ENCODE measurements around the gene ABCC3.

Gene ABCC3

DNA sequence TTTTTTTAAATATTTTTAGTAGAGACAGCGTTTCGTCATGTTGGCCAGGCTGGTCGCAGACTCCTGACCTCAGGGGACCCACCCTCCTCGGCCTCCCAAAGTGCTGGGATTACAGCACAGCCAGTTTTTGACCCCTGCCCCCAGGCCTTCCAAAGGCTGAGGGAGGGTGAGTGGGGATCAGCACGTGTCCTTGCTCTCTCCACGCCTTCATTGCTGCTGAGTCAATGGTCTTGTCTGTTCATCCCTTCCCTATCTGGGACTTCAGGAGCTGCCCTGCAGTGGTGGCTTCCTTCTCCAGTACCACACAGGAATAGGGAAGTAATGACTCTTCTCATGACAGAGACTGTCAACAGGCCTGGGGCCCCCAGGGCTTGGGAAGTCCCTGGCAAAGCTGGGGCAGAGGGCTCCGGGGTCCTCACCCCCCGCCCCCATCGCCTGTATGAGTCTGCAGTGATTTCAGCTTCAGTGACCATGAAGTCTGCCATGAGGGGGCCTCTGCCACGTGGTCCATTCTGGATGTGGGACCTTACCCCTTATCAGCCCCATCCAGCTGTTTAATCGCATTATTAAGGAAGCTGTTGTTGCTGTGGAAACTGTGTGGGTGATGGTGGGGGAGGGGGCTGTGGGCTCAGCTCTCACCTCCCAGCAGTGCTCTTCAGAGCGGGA is 6.1 kb downstream of the ABCC3 start:
- Histone ChIP-seq H2BK12ac (ENCODE audit: low read length) (no peak overlapping the region), H2AK5ac (ENCODE audit: low read depth, low read length) (peak overlapping the region; percentile 36), H3K27me3 (ENCODE audit: control insufficient read depth in 3 of 3, insufficient read depth in 3 of 3, low read depth in 1 of 3, low read length in 3 of 3) (peaks cover 0 to 57% (median 11%) of the 10 kb centered on the region in 3 experiments), H2BK5ac (ENCODE audit: low read length) (no peak overlapping the region), H3K4me2 (ENCODE audit: insufficient read depth, low read length, poor library complexity, severe bottlenecking) (no peak overlapping the region), H3K23ac (ENCODE audit: low read depth, low read length, poor library complexity) (no peak overlapping the region), H4K91ac (ENCODE audit: low read depth, low read length, poor library complexity) (no peak overlapping the region), H3K79me1 (ENCODE audit: low read depth, low read length) (no peaks in the 10 kb centered on the region), H3K18ac (ENCODE audit: low read length) (peak overlapping the region; percentile 65), H3K4ac (ENCODE audit: low read length) (no peak overlapping the region), H2BK15ac (ENCODE audit: low read length) (peak overlapping the region; percentile 11), H3K9me3 (replicated peaks in 1 of 2; ENCODE audit: control insufficient read depth in 2 of 2, insufficient read depth in 1 of 2, low read depth in 1 of 2, low read length in 2 of 2) (no peaks in the 10 kb centered on the region), H3K14ac (ENCODE audit: low read length) (no peak overlapping the region), H3K27ac (replicated peaks; ENCODE audit: low read length) (no peak overlapping the region), H3K36me3 (replicated peaks in 1 of 2; ENCODE audit: control insufficient read depth in 2 of 2, insufficient read depth in 2 of 2, low read length in 2 of 2) (no peaks in the 10 kb centered on the region), H2AFZ (ENCODE audit: low read length) (no peak overlapping the region), H3K4me1 (ENCODE audit: control insufficient read depth in 2 of 2, insufficient read depth in 1 of 2, low read depth in 1 of 2, low read length in 2 of 2) (peaks cover 6 to 12% of the 10 kb centered on the region in 2 donors), H4K8ac (ENCODE audit: low read depth, low read length) (no peak overlapping the region), H3K9ac (ENCODE audit: low read depth, low read length, poor library complexity) (no peak overlapping the region), H2BK120ac (ENCODE audit: low read depth, low read length) (no peak overlapping the region), H3K4me3 (ENCODE audit: low read length in 2 of 2) (no peak overlapping the region)
- DNase-seq (ENCODE audit: low spot score): no peak
- no CpG with 5 or more reads among the region's 12 CpGs for WGBS, 2 donors (ENCODE audit: extremely low coverage in 2 of 2, insufficient read length in 2 of 2, insufficient replicate concordance in 1 of 2)

DNA sequence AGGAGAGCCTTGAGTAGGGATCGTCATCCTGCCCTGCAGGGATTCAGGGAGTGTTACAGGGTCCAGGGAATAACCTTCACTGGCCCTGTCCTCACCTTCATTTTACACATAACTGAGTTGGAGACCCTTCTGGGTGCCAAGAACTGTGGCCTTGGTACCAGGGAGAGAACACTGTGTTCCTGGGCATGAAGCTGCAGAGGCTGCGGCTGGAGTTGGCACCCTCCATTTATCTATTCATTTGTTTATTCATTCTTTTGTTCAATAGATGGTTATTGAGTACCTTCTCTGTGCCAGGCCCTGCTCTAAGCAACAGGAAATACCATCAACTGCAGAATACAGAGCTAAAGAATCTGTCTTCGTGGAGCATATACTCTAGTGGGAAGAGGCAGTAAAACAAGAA is 6.7 kb downstream of the ABCC3 start:
- WGBS, 2 donors (ENCODE audit: extremely low coverage in 2 of 2, insufficient read length in 2 of 2, insufficient replicate concordance in 1 of 2): no CpG with 5 or more reads among the region's 3 CpGs
- H3K4me2 ChIP-seq (ENCODE audit: insufficient read depth, low read length, poor library complexity, severe bottlenecking): no peak overlapping the region
- no peak overlapping the region for H4K8ac ChIP-seq (ENCODE audit: low read depth, low read length)
- no peaks in the 10 kb centered on the region for H3K36me3 ChIP-seq (replicated peaks in 1 of 2; ENCODE audit: control insufficient read depth in 2 of 2, insufficient read depth in 2 of 2, low read length in 2 of 2)
- no peak overlapping the region for H2BK5ac ChIP-seq (ENCODE audit: low read length)
- peak overlapping the region; percentile 73 for H3K18ac ChIP-seq (ENCODE audit: low read length)
- H4K91ac ChIP-seq (ENCODE audit: low read depth, low read length, poor library complexity): no peak overlapping the region
- DNase-seq (ENCODE audit: low spot score): no peak
- H2BK15ac ChIP-seq (ENCODE audit: low read length): peak overlapping the region; percentile 11
- H3K4ac ChIP-seq (ENCODE audit: low read length): no peak overlapping the region
- H3K23ac ChIP-seq (ENCODE audit: low read depth, low read length, poor library complexity): no peak overlapping the region
- H2AFZ ChIP-seq (ENCODE audit: low read length): no peak overlapping the region
- H2BK120ac ChIP-seq (ENCODE audit: low read depth, low read length): no peak overlapping the region
- H2BK12ac ChIP-seq (ENCODE audit: low read length): no peak overlapping the region
- H3K14ac ChIP-seq (ENCODE audit: low read length): no peak overlapping the region
- H3K27ac ChIP-seq (replicated peaks; ENCODE audit: low read length): no peak overlapping the region
- no peak overlapping the region for H2AK5ac ChIP-seq (ENCODE audit: low read depth, low read length)
- H3K9me3 ChIP-seq (replicated peaks in 1 of 2; ENCODE audit: control insufficient read depth in 2 of 2, insufficient read depth in 1 of 2, low read depth in 1 of 2, low read length in 2 of 2): no peaks in the 10 kb centered on the region
- H3K27me3 ChIP-seq (ENCODE audit: control insufficient read depth in 3 of 3, insufficient read depth in 3 of 3, low read depth in 1 of 3, low read length in 3 of 3): peaks cover 0 to 54% (median 5%) of the 10 kb centered on the region in 3 experiments
- H3K9ac ChIP-seq (ENCODE audit: low read depth, low read length, poor library complexity): no peak overlapping the region
- H3K4me3 ChIP-seq (ENCODE audit: low read length in 2 of 2): no peak overlapping the region
- peaks cover 6 to 12% of the 10 kb centered on the region in 2 donors for H3K4me1 ChIP-seq (ENCODE audit: control insufficient read depth in 2 of 2, insufficient read depth in 1 of 2, low read depth in 1 of 2, low read length in 2 of 2)
- H3K79me1 ChIP-seq (ENCODE audit: low read depth, low read length): no peaks in the 10 kb centered on the region

DNA sequence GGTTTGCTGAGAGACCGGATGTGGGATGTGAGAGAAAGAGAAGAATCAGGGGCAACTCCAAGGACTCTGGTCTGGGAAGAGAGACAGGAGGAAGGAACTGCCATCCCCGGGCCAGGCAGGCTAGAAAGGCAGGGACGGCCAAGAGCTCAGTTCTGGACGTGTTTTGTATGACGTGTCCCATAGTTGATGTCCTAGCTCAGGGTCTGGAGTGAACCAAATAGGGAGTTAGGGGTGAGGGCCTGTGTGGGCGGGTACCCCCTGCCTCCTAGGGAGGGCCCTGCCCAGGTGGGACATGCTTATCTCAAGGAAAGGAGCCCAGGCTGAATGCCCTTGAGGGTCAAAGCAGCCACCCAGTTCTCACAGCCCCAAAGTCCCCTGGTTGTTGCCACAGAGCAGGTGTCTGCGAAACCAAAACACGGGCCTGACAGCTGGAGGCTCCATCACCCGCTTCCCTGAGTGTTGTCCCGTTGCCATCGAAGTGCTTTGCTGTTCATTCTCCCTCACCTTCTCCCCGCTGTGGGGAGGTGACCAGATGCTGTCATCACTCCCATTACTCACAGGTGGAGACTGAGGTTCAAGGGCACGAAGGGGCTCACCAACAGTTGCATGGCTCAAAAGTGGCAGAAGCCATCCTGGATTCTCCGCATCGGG is 7.5 kb downstream of the ABCC3 start:
- Histone ChIP-seq H3K4me1 (ENCODE audit: control insufficient read depth in 2 of 2, insufficient read depth in 1 of 2, low read depth in 1 of 2, low read length in 2 of 2) (peaks cover 6 to 12% of the 10 kb centered on the region in 2 donors), H2BK12ac (ENCODE audit: low read length) (no peak overlapping the region), H3K14ac (ENCODE audit: low read length) (peak overlapping the region; percentile 78), H3K4me2 (ENCODE audit: insufficient read depth, low read length, poor library complexity, severe bottlenecking) (no peak overlapping the region), H3K9me3 (replicated peaks in 1 of 2; ENCODE audit: control insufficient read depth in 2 of 2, insufficient read depth in 1 of 2, low read depth in 1 of 2, low read length in 2 of 2) (no peaks in the 10 kb centered on the region), H4K8ac (ENCODE audit: low read depth, low read length) (no peak overlapping the region), H3K9ac (ENCODE audit: low read depth, low read length, poor library complexity) (no peak overlapping the region), H3K27ac (replicated peaks; ENCODE audit: low read length) (no peak overlapping the region), H3K4me3 (ENCODE audit: low read length in 2 of 2) (no peak overlapping the region), H4K91ac (ENCODE audit: low read depth, low read length, poor library complexity) (no peak overlapping the region), H2BK15ac (ENCODE audit: low read length) (no peak overlapping the region), H3K18ac (ENCODE audit: low read length) (peak overlapping the region; percentile 78), H2AK5ac (ENCODE audit: low read depth, low read length) (peak overlapping the region; percentile 73), H2BK5ac (ENCODE audit: low read length) (peak overlapping the region; percentile 32), H3K36me3 (replicated peaks in 1 of 2; ENCODE audit: control insufficient read depth in 2 of 2, insufficient read depth in 2 of 2, low read length in 2 of 2) (no peaks in the 10 kb centered on the region), H2BK120ac (ENCODE audit: low read depth, low read length) (no peak overlapping the region), H3K79me1 (ENCODE audit: low read depth, low read length) (no peaks in the 10 kb centered on the region), H3K4ac (ENCODE audit: low read length) (no peak overlapping the region), H3K23ac (ENCODE audit: low read depth, low read length, poor library complexity) (no peak overlapping the region), H2AFZ (ENCODE audit: low read length) (no peak overlapping the region), H3K27me3 (ENCODE audit: control insufficient read depth in 3 of 3, insufficient read depth in 3 of 3, low read depth in 1 of 3, low read length in 3 of 3) (peaks cover 0 to 47% (median 0%) of the 10 kb centered on the region in 3 experiments)
- WGBS, 2 donors (ENCODE audit: extremely low coverage in 2 of 2, insufficient read length in 2 of 2, insufficient replicate concordance in 1 of 2): no CpG with 5 or more reads among the region's 15 CpGs
- no peak for DNase-seq (ENCODE audit: low spot score)

Measured in neuronal stem cell (in vitro differentiated cells).